ENCODE measurements around the gene LOXL3.

GRCh38 chr2:74588664-74589063 is 34.9 kb upstream of the LOXL3 start:
- TF ChIP-seq CTCF (IDR thresholded peaks at IDR 0.05; ENCODE audit: low read length) (no peak), EZH2phosphoT487 (IDR thresholded peaks at IDR 0.05; ENCODE audit: low read length) (no peak)
